ENCODE results near the gene HYAL1. TPM values are rescaled to one million over a fixed set of nuclear protein-coding genes. Genes with fewer than 3 reads are reported as not detected.
A peak's percentile ranks its signal among the peaks of the same experiment; 100 is the strongest.

The HYAL1 gene
- total RNA-seq, 1 donor = 2.6 TPM

GRCh38 chr3:50293079-50293801 is 10.1 kb downstream of the HYAL1 start:
- H3K4me3 ChIP-seq (ENCODE audit: low read depth, low read length) = no peak overlapping the region
- TF ChIP-seq, protein P1, sequence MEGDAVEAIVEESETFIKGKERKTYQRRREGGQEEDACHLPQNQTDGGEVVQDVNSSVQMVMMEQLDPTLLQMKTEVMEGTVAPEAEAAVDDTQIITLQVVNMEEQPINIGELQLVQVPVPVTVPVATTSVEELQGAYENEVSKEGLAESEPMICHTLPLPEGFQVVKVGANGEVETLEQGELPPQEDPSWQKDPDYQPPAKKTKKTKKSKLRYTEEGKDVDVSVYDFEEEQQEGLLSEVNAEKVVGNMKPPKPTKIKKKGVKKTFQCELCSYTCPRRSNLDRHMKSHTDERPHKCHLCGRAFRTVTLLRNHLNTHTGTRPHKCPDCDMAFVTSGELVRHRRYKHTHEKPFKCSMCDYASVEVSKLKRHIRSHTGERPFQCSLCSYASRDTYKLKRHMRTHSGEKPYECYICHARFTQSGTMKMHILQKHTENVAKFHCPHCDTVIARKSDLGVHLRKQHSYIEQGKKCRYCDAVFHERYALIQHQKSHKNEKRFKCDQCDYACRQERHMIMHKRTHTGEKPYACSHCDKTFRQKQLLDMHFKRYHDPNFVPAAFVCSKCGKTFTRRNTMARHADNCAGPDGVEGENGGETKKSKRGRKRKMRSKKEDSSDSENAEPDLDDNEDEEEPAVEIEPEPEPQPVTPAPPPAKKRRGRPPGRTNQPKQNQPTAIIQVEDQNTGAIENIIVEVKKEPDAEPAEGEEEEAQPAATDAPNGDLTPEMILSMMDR (IDR thresholded peaks at IDR 0.05; ENCODE audit: insufficient read depth, low read depth, low read length) = no peak
- no peak for DNase-seq (ENCODE audit: low read depth)

DNA sequence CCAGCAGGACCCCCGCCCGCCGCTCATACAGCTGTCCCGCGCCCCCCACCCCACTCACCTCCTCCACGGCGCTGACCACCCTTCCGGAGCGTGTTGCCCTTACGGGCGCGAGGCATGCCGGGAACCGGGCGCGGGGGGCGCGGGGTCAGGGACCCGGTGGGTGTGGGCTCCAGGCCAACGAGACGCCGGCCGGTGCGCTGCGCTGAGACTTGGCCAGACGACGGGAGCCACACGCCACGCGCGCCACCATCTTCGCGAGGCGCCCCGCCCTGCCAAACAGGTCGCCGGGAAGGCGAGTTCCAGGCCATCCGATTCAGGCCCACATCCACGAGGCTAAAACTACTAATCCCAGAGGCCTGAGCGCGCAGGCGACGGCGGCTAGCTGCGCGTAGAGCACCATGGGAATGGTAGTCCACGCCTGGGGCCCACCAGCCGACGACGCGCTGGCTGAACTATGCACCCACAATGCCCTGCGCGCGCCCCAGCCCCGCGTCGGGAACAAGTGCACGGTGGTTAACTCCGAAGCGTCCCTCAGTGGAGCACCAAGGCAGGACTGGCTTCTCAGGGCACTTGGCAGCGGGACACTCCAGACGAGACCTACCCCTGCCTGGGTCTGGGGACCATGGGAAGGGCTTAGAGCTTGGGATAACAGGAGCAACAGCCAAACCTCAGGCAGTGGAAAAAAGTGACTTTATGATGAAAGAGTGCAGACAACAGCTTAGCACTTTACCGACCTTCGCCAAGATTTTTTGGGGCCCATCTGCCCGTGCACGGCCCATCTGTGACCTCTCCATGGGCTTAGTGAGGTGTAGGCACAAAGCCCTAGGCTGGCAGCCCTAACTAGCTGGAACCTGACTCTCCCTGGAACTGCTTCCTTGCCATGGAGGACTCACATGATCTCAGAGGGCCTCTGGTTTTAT is 11.0 kb downstream of the HYAL1 start, which contains the start of gene IFRD2:
Gene IFRD2 (minus strand): TSS at position 271 of the 920 bp plus-strand sequence. CDS start 155 bp downstream, at position 116.
- TF ChIP-seq, protein P1 (IDR thresholded peaks at IDR 0.05; ENCODE audit: insufficient read depth, low read depth, low read length) = no peak
- H3K4me3 ChIP-seq (ENCODE audit: low read depth, low read length) = peak within 1 kb of the TSS; percentile 80
- peak; percentile 97 for DNase-seq (ENCODE audit: low read depth)

- DNase-seq (ENCODE audit: low read depth) = no peak
Observed at GRCh38 chr3:50290161-50290641, 13.2 kb downstream of the HYAL1 start.

DNA sequence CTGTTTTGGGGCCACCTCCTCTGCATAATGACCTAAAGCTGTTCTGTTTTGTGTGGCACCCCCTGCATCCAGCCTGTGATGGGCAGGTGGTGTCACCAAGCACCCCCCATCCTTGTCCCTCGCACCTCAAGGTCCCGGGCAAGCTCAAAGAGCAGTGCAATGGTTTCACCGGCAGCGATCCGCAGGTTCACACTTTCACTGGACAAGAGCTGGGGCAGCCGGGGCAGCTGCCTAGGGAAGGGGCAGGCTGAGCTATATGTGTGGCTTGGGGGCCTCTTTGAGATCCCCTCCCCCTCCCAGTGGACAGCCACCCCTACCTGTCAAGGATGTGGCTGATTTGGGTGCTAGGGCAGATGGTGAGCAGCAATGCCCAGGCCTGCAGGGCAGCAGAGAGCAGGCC is 14.2 kb downstream of the HYAL1 start:
- DNase-seq (ENCODE audit: low read depth) = no peak
- H3K4me3 ChIP-seq (ENCODE audit: low read depth, low read length) = no peak overlapping the region
- TF ChIP-seq, protein P1 (IDR thresholded peaks at IDR 0.05; ENCODE audit: insufficient read depth, low read depth, low read length) = no peak

More at GRCh38 chr3:50290161-50290641, 13.2 kb downstream of the HYAL1 start:
- H3K4me3 ChIP-seq (ENCODE audit: low read depth, low read length) = no peak overlapping the region
- TF ChIP-seq, protein P1 (IDR thresholded peaks at IDR 0.05; ENCODE audit: insufficient read depth, low read depth, low read length) = no peak

GRCh38 chr3:50288387-50289007 is 14.9 kb downstream of the HYAL1 start:
- no peak overlapping the region for H3K4me3 ChIP-seq (ENCODE audit: low read depth, low read length)
- DNase-seq (ENCODE audit: low read depth) = no peak
- TF ChIP-seq, protein P1 (IDR thresholded peaks at IDR 0.05; ENCODE audit: insufficient read depth, low read depth, low read length) = no peak

- TF ChIP-seq, protein P1 (IDR thresholded peaks at IDR 0.05; ENCODE audit: insufficient read depth, low read depth, low read length) = no peak
- no peak overlapping the region for H3K4me3 ChIP-seq (ENCODE audit: low read depth, low read length)
- no peak for DNase-seq (ENCODE audit: low read depth)
Observed at GRCh38 chr3:50287262-50287661, 16.1 kb downstream of the HYAL1 start.
